H9 (cell line): Measurements from ENCODE around the gene MBOAT2. TPM values are rescaled to one million over a fixed set of nuclear protein-coding genes. Genes with fewer than 3 reads are reported as not detected.

Experiments
- DNase-seq: peaks from one replicate; pipeline ENCODE4 v3.0.0-alpha.2; 2017
- H2AFZ ChIP-seq: one replicate; pipeline ENCODE4 v1.6.1; 2013; ENCODE audit warnings: mild to moderate bottlenecking, low read length, control low read depth, moderate library complexity
- H2AK5ac ChIP-seq: 2 replicates; pipeline ENCODE4 v1.6.1; 2013; ENCODE audit warnings: low read length, control low read depth, mixed read lengths; ENCODE audit not compliant: insufficient read length
- H2BK120ac ChIP-seq: one replicate; pipeline ENCODE4 v1.6.1; 2013; ENCODE audit warnings: low read depth, mild to moderate bottlenecking, low read length, control low read depth, inconsistent platforms; ENCODE audit not compliant: poor library complexity, severe bottlenecking
- H2BK12ac ChIP-seq: 2 replicates; pipeline ENCODE4 v1.6.1; 2013; ENCODE audit warnings: low read length, control low read depth, mixed read lengths, low read depth; ENCODE audit not compliant: insufficient read length
- H2BK15ac ChIP-seq: 2 replicates; pipeline ENCODE4 v1.6.1; 2013; ENCODE audit warnings: low read depth, low read length, control low read depth
- H2BK20ac ChIP-seq: one replicate; pipeline ENCODE4 v1.6.1; 2013; ENCODE audit warnings: low read depth, mild to moderate bottlenecking, low read length, control low read depth, inconsistent platforms; ENCODE audit not compliant: poor library complexity, severe bottlenecking
- H2BK5ac ChIP-seq: 2 replicates; pipeline ENCODE4 v1.6.1; 2013; ENCODE audit warnings: low read length, control low read depth, mixed read lengths; ENCODE audit not compliant: insufficient read length
- H3K14ac ChIP-seq: 2 replicates; pipeline ENCODE4 v1.6.1; 2013; ENCODE audit warnings: low read length, control low read depth; ENCODE audit not compliant: insufficient read depth
- H3K18ac ChIP-seq: 2 replicates; pipeline ENCODE4 v1.6.1; 2013; ENCODE audit warnings: low read depth, mild to moderate bottlenecking, mixed read lengths, low read length, control low read depth; ENCODE audit not compliant: insufficient read length
- H3K23ac ChIP-seq: 2 replicates; pipeline ENCODE4 v1.6.1; 2013; ENCODE audit warnings: low read length, control low read depth, mixed read lengths, low read depth; ENCODE audit not compliant: insufficient read length
- H3K23me2 ChIP-seq: 2 replicates; pipeline ENCODE4 v1.6.1; 2013; ENCODE audit warnings: low read depth, mild to moderate bottlenecking, mixed read lengths, low read length, control low read depth; ENCODE audit not compliant: insufficient read length, poor library complexity, severe bottlenecking
- H3K27ac ChIP-seq: 2 replicates; pipeline ENCODE4 v1.5.1; 2013; ENCODE audit warnings: low read length, control low read depth, mixed read lengths, low read depth; ENCODE audit not compliant: insufficient read length
- H3K27me3 ChIP-seq: 2 replicates; pipeline ENCODE4 v1.6.1; 2013; ENCODE audit warnings: low read length, control low read depth, inconsistent platforms; ENCODE audit not compliant: insufficient read depth
- H3K4ac ChIP-seq: 2 replicates; pipeline ENCODE4 v1.6.1; 2013; ENCODE audit warnings: low read depth, mild to moderate bottlenecking, control low read depth, inconsistent platforms, low read length, moderate library complexity
- H3K4me1 ChIP-seq: 2 replicates; pipeline ENCODE4 v1.6.1; 2013; ENCODE audit warnings: low read length, control low read depth, inconsistent platforms; ENCODE audit not compliant: insufficient read depth
- H3K4me2 ChIP-seq: 2 replicates; pipeline ENCODE4 v1.6.1; 2013; ENCODE audit warnings: low read length, control low read depth, mixed read lengths; ENCODE audit not compliant: insufficient read length, insufficient read depth
- H3K56ac ChIP-seq: 2 replicates; pipeline ENCODE4 v1.6.1; 2013; ENCODE audit warnings: low read depth, mild to moderate bottlenecking, mixed read lengths, low read length, control low read depth; ENCODE audit not compliant: insufficient read length
- H3K79me1 ChIP-seq: 2 replicates; pipeline ENCODE4 v1.6.1; 2013; ENCODE audit warnings: low read depth, mild to moderate bottlenecking, moderate library complexity, low read length, control low read depth, inconsistent platforms; ENCODE audit not compliant: insufficient read depth, poor library complexity, severe bottlenecking
- H3K79me2 ChIP-seq: 2 replicates; pipeline ENCODE4 v1.6.1; 2013; ENCODE audit warnings: low read length, control low read depth, inconsistent platforms; ENCODE audit not compliant: insufficient read depth
- H3K9ac ChIP-seq: 2 replicates; pipeline ENCODE4 v1.6.1; 2013; ENCODE audit warnings: low read length, control low read depth, mixed read lengths; ENCODE audit not compliant: insufficient read length; ENCODE audit errors: extremely low read depth
- H3K9me3 ChIP-seq: one replicate; pipeline ENCODE4 v1.6.1; 2013; ENCODE audit warnings: low read depth, low read length, inconsistent platforms; ENCODE audit not compliant: control insufficient read depth
- H3T11ph ChIP-seq: one replicate; pipeline ENCODE4 v1.6.1; 2013; ENCODE audit warnings: mild to moderate bottlenecking, low read length, control low read depth, inconsistent platforms
- H4K20me1 ChIP-seq: one replicate; pipeline ENCODE4 v1.6.1; 2013; ENCODE audit not compliant: control insufficient read depth, insufficient read length, insufficient read depth
- H4K5ac ChIP-seq: 2 replicates; pipeline ENCODE4 v1.6.1; 2013; ENCODE audit warnings: low read depth, mild to moderate bottlenecking, mixed read lengths, low read length, control low read depth; ENCODE audit not compliant: insufficient read length
- H4K8ac ChIP-seq: replicated peaks from 2 replicates; pipeline ENCODE4 v1.6.1; 2013; ENCODE audit warnings: low read length, control low read depth, mixed read lengths, low read depth; ENCODE audit not compliant: insufficient read length
- H4K91ac ChIP-seq: 2 replicates; pipeline ENCODE4 v1.6.1; 2013; ENCODE audit warnings: low read depth, mild to moderate bottlenecking, moderate library complexity, mixed read lengths, low read length, control low read depth; ENCODE audit not compliant: insufficient read length
- H3K27ac Mint-ChIP-seq, 3 experiments: 2 replicates in 2 of 3; 3 replicates in 1 of 3; pipeline ENCODE4 v1.8.0; 2020 to 2021; ENCODE audit warnings: mixed read lengths in 3 of 3, mild to moderate bottlenecking in 1 of 3, moderate library complexity in 1 of 3
- H3K27me3 Mint-ChIP-seq: 2 replicates; pipeline ENCODE4 v1.8.0; 2021; ENCODE audit warnings: low read depth, mild to moderate bottlenecking, moderate library complexity, mixed read lengths
- H3K36me3 Mint-ChIP-seq, 3 experiments: 2 replicates in 2 of 3; 3 replicates in 1 of 3; pipeline ENCODE4 v1.8.0; 2020 to 2021; ENCODE audit warnings: low read depth in 3 of 3, mixed read lengths in 3 of 3; ENCODE audit not compliant: insufficient read depth in 1 of 3
- H3K4me1 Mint-ChIP-seq, 2 experiments: 2 replicates each; pipeline ENCODE4 v1.8.0; 2020; ENCODE audit warnings: mixed read lengths in 2 of 2
- H3K4me3 Mint-ChIP-seq, 2 experiments: 2 replicates in 1 of 2; 3 replicates in 1 of 2; pipeline ENCODE4 v1.8.0; 2020 to 2021; ENCODE audit warnings: mild to moderate bottlenecking in 2 of 2, mixed read lengths in 2 of 2, moderate library complexity in 1 of 2
- H3K9me3 Mint-ChIP-seq, 2 experiments: 2 replicates in 1 of 2; 3 replicates in 1 of 2; pipeline ENCODE4 v1.8.0; 2020; ENCODE audit warnings: mild to moderate bottlenecking in 2 of 2, mixed read lengths in 2 of 2, moderate library complexity in 1 of 2
- CTCF ChIP-seq: fragments of 200-600 bp; sonication (generic); conservative IDR thresholded peaks from 3 replicates; pipeline ENCODE4 v1.8.0; 2021; ENCODE audit warnings: antibody characterized with exemption, mild to moderate bottlenecking
- WGBS: extraction: QIAGEN DNeasy Blood & Tissue Kit; methylation state at CpG from one replicate; pipeline ENCODE4 v1.1.7; 2013; ENCODE audit warnings: missing lambda C conversion rate, low lambda C conversion rate, mixed read lengths; ENCODE audit not compliant: insufficient read length; ENCODE audit errors: extremely low coverage; 5-methylcytosine and 5-hydroxymethylcytosine counted together
- total RNA-seq: library from RNA; stranded (reverse); gene quantifications from 2 replicates; pipeline ENCODE4 v1.2.1, GENCODE V29; 2021

The MBOAT2 gene
- total RNA-seq, 1 experiment from 2014 or later, result 20.2 TPM

GRCh38 chr2:8833853-8834252 lies 169.6 kb downstream of the MBOAT2 start:
- no peak overlapping the region for H3K4me3 Mint-ChIP-seq
- H3K27ac ChIP-seq, result no peak overlapping the region
- H3K4me1 Mint-ChIP-seq, result peaks cover 18 to 24% of the 10 kb centered on the region in 2 experiments
- no peak overlapping the region for H3K4ac ChIP-seq
- H4K20me1 ChIP-seq, result no peaks in the 10 kb centered on the region
- peaks cover 2% of the 10 kb centered on the region; the same call in 1 of the 2 replicates for H3K4me1 ChIP-seq
- no peak overlapping the region for H2BK12ac ChIP-seq
- H4K91ac ChIP-seq, result no peak overlapping the region
- WGBS, result no CpG with 5 or more reads among the region's 7 CpGs
- H3K18ac ChIP-seq, result no peak overlapping the region
- no peak overlapping the region for H3T11ph ChIP-seq
- no peak overlapping the region for H3K23ac ChIP-seq
- no peak overlapping the region for H2BK120ac ChIP-seq
- H3K23me2 ChIP-seq, result peaks cover 5% of the 10 kb centered on the region
- H3K9me3 Mint-ChIP-seq, result no peaks in the 10 kb centered on the region
- H3K9ac ChIP-seq, result no peak overlapping the region
- H2BK20ac ChIP-seq, result no peak overlapping the region
- H2BK5ac ChIP-seq, result no peak overlapping the region
- no peak overlapping the region for H4K5ac ChIP-seq
- H4K8ac ChIP-seq, result no peak overlapping the region
- H3K9me3 ChIP-seq, result no peaks in the 10 kb centered on the region
- no peaks in the 10 kb centered on the region for H3K79me1 ChIP-seq
- H3K27me3 Mint-ChIP-seq, result no peaks in the 10 kb centered on the region; the same call in 1 of the 2 replicates
- no peak overlapping the region for H3K56ac ChIP-seq
- no peak overlapping the region for H2AK5ac ChIP-seq
- no peak overlapping the region for H2AFZ ChIP-seq
- no peak overlapping the region for H3K27ac Mint-ChIP-seq
- no peaks in the 10 kb centered on the region for H3K27me3 ChIP-seq
- H3K14ac ChIP-seq, result no peak overlapping the region
- no peak overlapping the region for H2BK15ac ChIP-seq
- no peak overlapping the region for H3K4me2 ChIP-seq
- no peaks in the 10 kb centered on the region for H3K36me3 Mint-ChIP-seq
- DNase-seq, result no peak
- no peak for TF ChIP-seq CTCF
- H3K79me2 ChIP-seq, result peaks cover 2% of the 10 kb centered on the region; the same call in 1 of the 2 replicates
